ENCODE measurements around the gene EXD1. TPM values are rescaled to one million over a fixed set of nuclear protein-coding genes. Genes with fewer than 3 reads are reported as not detected.

EXD1 gene
- total and polyA plus RNA-seq, 9 of the 15 experiments (the other 6 are each of a cell fraction or from before 2014, with no cell fraction given) = not detected

GRCh38 chr15:41230650-41231421 is at the start of gene EXD1, which contains the start of gene CHP1 (continued):
- TF ChIP-seq ZMIZ1 (IDR thresholded peaks at IDR 0.05; ENCODE audit: low read depth in 2 of 2, low read length in 2 of 2) = peak in 1 of 2 experiments; percentile 11; a peak in 2 of 4 replicates
- TF ChIP-seq OTX1 (CRISPR knock-in tag; IDR thresholded peaks at IDR 0.05) = peak; percentile 81
- TF ChIP-seq ZNF212 (CRISPR knock-in tag; IDR thresholded peaks at IDR 0.05) = no peak
- TF ChIP-seq ZEB2 (IDR thresholded peaks at IDR 0.05) = no peak
- peak; percentile 98 for TF ChIP-seq FOXP1 (CRISPR knock-in tag; IDR thresholded peaks at IDR 0.05)
- peak; percentile 66; the same call in 1 of the 2 replicates for TF ChIP-seq E2F3 (CRISPR knock-in tag; IDR thresholded peaks at IDR 0.05)
- no peak for TF ChIP-seq NCOA4 (IDR thresholded peaks at IDR 0.05; ENCODE audit: partially characterized antibody)
- TF ChIP-seq TBL1XR1 (IDR thresholded peaks at IDR 0.05; ENCODE audit: low read length in 2 of 2) = peak in 1 of 2 experiments; percentile 65; a peak in 2 of 4 replicates
- no peak for TF ChIP-seq COPS2 (conservative IDR thresholded peaks at IDR 0.05)
- peak; percentile 75 for TF ChIP-seq NBN (IDR thresholded peaks at IDR 0.05; ENCODE audit: low read depth)
- no peak for TF ChIP-seq TFE3 (CRISPR knock-in tag; IDR thresholded peaks at IDR 0.05)
- TF ChIP-seq IRF1 (CRISPR knock-in tag; IDR thresholded peaks at IDR 0.05; ENCODE audit: borderline replicate concordance) = peak; percentile 91; the same call in 1 of the 2 replicates
- TF ChIP-seq GTF2F1 (IDR thresholded peaks at IDR 0.05; ENCODE audit: low read depth, low read length) = no peak
- 0 out of 2 replicates have a peak, but pooled peaks have one; percentile 35 for TF ChIP-seq TARDBP (IDR thresholded peaks at IDR 0.05)
- no peak for TF ChIP-seq SRSF9 (IDR thresholded peaks at IDR 0.05; ENCODE audit: borderline replicate concordance, low read depth, low read length)
- peak in 1 of 2 experiments; percentile 74; a peak in 3 of 4 replicates for TF ChIP-seq FOXA3 (CRISPR knock-in tag; conservative IDR thresholded peaks at IDR 0.05 in 1 of 2, IDR thresholded peaks at IDR 0.05 in 1 of 2)
- TF ChIP-seq SMARCC2 (IDR thresholded peaks at IDR 0.05; ENCODE audit: low read depth) = no peak
- no peak for TF ChIP-seq CGGBP1 (CRISPR knock-in tag; IDR thresholded peaks at IDR 0.05)
- no peak for TF ChIP-seq CHCHD3 (CRISPR knock-in tag; IDR thresholded peaks at IDR 0.05)
- no peak for TF ChIP-seq ZNF143 (CRISPR knock-in tag; IDR thresholded peaks at IDR 0.05)
- TF ChIP-seq CCNT2 (IDR thresholded peaks at IDR 0.05; ENCODE audit: borderline replicate concordance, extremely low read depth, insufficient read length, low read depth, low read length) = peak; percentile 85
- no peak; the same call in 1 of the 2 replicates for TF ChIP-seq TRIM28 (IDR thresholded peaks at IDR 0.05)
- TF ChIP-seq ZNF707 (CRISPR knock-in tag; conservative IDR thresholded peaks at IDR 0.05) = no peak
- peak; percentile 90 for TF ChIP-seq CREM (IDR thresholded peaks at IDR 0.05; ENCODE audit: low read depth)

All from K562 (cell line).